Fibroblast of skin of right biceps (primary cell): Measurements from ENCODE around the gene IDH3B.
A peak's percentile ranks its signal among the peaks of the same experiment; 100 is the strongest.

Experiments used
- DNase-seq: peaks from one replicate; pipeline ENCODE4 v3.0.0-alpha.2; 2013

The IDH3B gene

GRCh38 chr20:2655331-2656116 is 8.5 kb downstream of the IDH3B start:
- DNase-seq = no peak

- DNase-seq = no peak
Observed at GRCh38 chr20:2654831-2655230, 9.2 kb downstream of the IDH3B start.

- no peak for DNase-seq
Observed at GRCh38 chr20:2654384-2654822, 9.6 kb downstream of the IDH3B start.

GRCh38 chr20:2653556-2654383 is 10.2 kb downstream of the IDH3B start:
- DNase-seq = no peak

- DNase-seq = peak; percentile 36
Observed at GRCh38 chr20:2652724-2653555, 11.1 kb downstream of the IDH3B start.

GRCh38 chr20:2651772-2652723 is 12.0 kb downstream of the IDH3B start, which contains the start of gene NOP56:
Gene NOP56, plus strand, starts transcription at chr20:2652632. Its CDS starts 29 bp downstream, at chr20:2652661.
- DNase-seq = peak; percentile 93

GRCh38 chr20:2643708-2644107 is 20.3 kb downstream of the IDH3B start:
- no peak for DNase-seq

GRCh38 chr20:2640899-2641298 is 23.1 kb downstream of the IDH3B start:
- DNase-seq = no peak

GRCh38 chr20:2640260-2640659 is 23.8 kb downstream of the IDH3B start:
- DNase-seq = no peak

GRCh38 chr20:2637246-2637645 is 26.8 kb downstream of the IDH3B start:
- no peak for DNase-seq

- DNase-seq = no peak
Observed at GRCh38 chr20:2633381-2633780, 30.6 kb downstream of the IDH3B start.

- no peak for DNase-seq
Observed at GRCh38 chr20:2631228-2631627, 32.8 kb downstream of the IDH3B start.

GRCh38 chr20:2626853-2627541 is 37.0 kb downstream of the IDH3B start:
- DNase-seq = peak; percentile 69

- no peak for DNase-seq
Observed at GRCh38 chr20:2625062-2625461, 39.0 kb downstream of the IDH3B start.

GRCh38 chr20:2624190-2624589 is 39.8 kb downstream of the IDH3B start:
- DNase-seq = no peak

- DNase-seq = peak; percentile 27
Observed at GRCh38 chr20:2619961-2620595, 43.9 kb downstream of the IDH3B start.

- no peak for DNase-seq
Observed at GRCh38 chr20:2619337-2619736, 44.7 kb downstream of the IDH3B start.

- DNase-seq = no peak
Observed at GRCh38 chr20:2618815-2619214, 45.2 kb downstream of the IDH3B start.

- DNase-seq = no peak
Observed at GRCh38 chr20:2617099-2617714, 46.8 kb downstream of the IDH3B start.

GRCh38 chr20:2616634-2617033 is 47.4 kb downstream of the IDH3B start:
- DNase-seq = no peak
